HEK293 (cell line): ENCODE results near the gene CD79A.

Experiments used
- CTCF ChIA-PET: fragments of 350-600 bp; formaldehyde crosslinking; extraction: SDS; loops from one replicate; lab custom pipeline; 2021; ENCODE audit warnings: antibody characterized with exemption; lab: Yijun Ruan, JAX
- POLR2A ChIA-PET: fragments of 300-600 bp; formaldehyde crosslinking; extraction: SDS; loops from one replicate; lab custom pipeline; 2020; ENCODE audit warnings: antibody characterized with exemption, inconsistent platforms; lab: Yijun Ruan, JAX
- H3K27ac ChIP-seq: fragments of 200-500 bp; sonication (Bioruptor generic); 2 replicates; pipeline ENCODE4 v1.5.1; 2014; ENCODE audit warnings: low read depth, low read length, control low read depth, inconsistent platforms; ENCODE audit errors: extremely low read depth
- H3K36me3 ChIP-seq, 2 experiments: fragments of 200-500 bp in 1 of 2; sonication (Bioruptor generic) in 1 of 2; 1 replicate in 1 of 2; 2 replicates in 1 of 2; pipeline ENCODE4 v1.5.1; 2014 to 2017; ENCODE audit warnings: inconsistent platforms in 2 of 2, low read length in 2 of 2; ENCODE audit not compliant: control insufficient read depth in 2 of 2, insufficient read depth in 1 of 2
- H3K4me1 ChIP-seq: fragments of 200-500 bp; sonication (Bioruptor generic); 2 replicates; pipeline ENCODE4 v1.5.1; 2014; ENCODE audit warnings: mild to moderate bottlenecking, low read length, inconsistent platforms; ENCODE audit not compliant: control insufficient read depth, insufficient read depth
- H3K4me3 ChIP-seq: 2 replicates; pipeline ENCODE4 v1.5.1; 2011; ENCODE audit warnings: low read depth, mild to moderate bottlenecking, control low read depth, low read length, moderate library complexity
- H3K9me3 ChIP-seq: fragments of 200-500 bp; sonication (Bioruptor generic); 2 replicates; pipeline ENCODE4 v1.5.1; 2014; ENCODE audit warnings: low read depth, low read length, inconsistent platforms; ENCODE audit not compliant: control insufficient read depth, insufficient read depth
- GLI2 ChIP-seq: fragments of 450-650 bp; formaldehyde crosslinking; IDR thresholded peaks from 2 replicates; pipeline ENCODE4; 2017; ENCODE audit warnings: missing biosample characterization, missing genetic modification characterization, low read depth, borderline replicate concordance
- ZBTB48 ChIP-seq: fragments of 450-650 bp; formaldehyde crosslinking; IDR thresholded peaks from 2 replicates; pipeline ENCODE4 v1.5.1; 2016; ENCODE audit warnings: missing biosample characterization, missing genetic modification characterization
- ZFHX2 ChIP-seq: fragments of 450-650 bp; formaldehyde crosslinking; conservative IDR thresholded peaks from 2 replicates; pipeline ENCODE4 v1.5.1; 2016; ENCODE audit warnings: missing biosample characterization, missing genetic modification characterization
- ZNF10 ChIP-seq: fragments of 450-650 bp; formaldehyde crosslinking; IDR thresholded peaks from 2 replicates; pipeline ENCODE4 v1.5.1; 2017; ENCODE audit warnings: missing biosample characterization, missing genetic modification characterization
- ZNF121 ChIP-seq: fragments of 450-650 bp; formaldehyde crosslinking; IDR thresholded peaks from 2 replicates; pipeline ENCODE4 v1.5.1; 2016; ENCODE audit warnings: missing biosample characterization, missing genetic modification characterization
- ZNF324 ChIP-seq: fragments of 450-650 bp; formaldehyde crosslinking; IDR thresholded peaks from 2 replicates; pipeline ENCODE4 v1.5.1; 2016; ENCODE audit warnings: missing biosample characterization, missing genetic modification characterization
- ZNF335 ChIP-seq: fragments of 450-650 bp; formaldehyde crosslinking; conservative IDR thresholded peaks from 2 replicates; pipeline ENCODE4 v1.5.1; 2016; ENCODE audit warnings: missing biosample characterization, missing genetic modification characterization
- ZNF366 ChIP-seq: fragments of 450-650 bp; formaldehyde crosslinking; conservative IDR thresholded peaks from 2 replicates; pipeline ENCODE4 v1.5.1; 2016; ENCODE audit warnings: missing biosample characterization, missing genetic modification characterization
- ZNF391 ChIP-seq: fragments of 450-650 bp; formaldehyde crosslinking; IDR thresholded peaks from 2 replicates; pipeline ENCODE4 v1.5.1; 2016; ENCODE audit warnings: low read depth, missing biosample characterization, missing genetic modification characterization, borderline replicate concordance
- ZNF544 ChIP-seq: fragments of 450-650 bp; formaldehyde crosslinking; IDR thresholded peaks from 2 replicates; pipeline ENCODE4 v1.5.0; 2017; ENCODE audit warnings: missing biosample characterization, missing genetic modification characterization
- ZNF560 ChIP-seq: fragments of 450-650 bp; formaldehyde crosslinking; IDR thresholded peaks from 2 replicates; pipeline ENCODE4 v1.5.1; 2017; ENCODE audit warnings: missing biosample characterization, missing genetic modification characterization, borderline replicate concordance
- ZNF596 ChIP-seq: fragments of 450-650 bp; IDR thresholded peaks from 2 replicates; pipeline ENCODE4 v1.5.0; 2018; ENCODE audit warnings: missing biosample characterization, mild to moderate bottlenecking, missing genetic modification characterization, moderate library complexity
- TF ChIP-seq, protein P1 (sequence below): fragments of 450-650 bp; formaldehyde crosslinking; IDR thresholded peaks from 2 replicates; pipeline ENCODE4 v1.5.1; 2016; ENCODE audit warnings: missing biosample characterization, missing genetic modification characterization
- TF ChIP-seq, protein P2 (sequence below): fragments of 450-650 bp; formaldehyde crosslinking; IDR thresholded peaks from 2 replicates; pipeline ENCODE4; 2016; ENCODE audit warnings: missing biosample characterization, missing genetic modification characterization
- TF ChIP-seq, protein P3 (sequence below): fragments of 450-650 bp; formaldehyde crosslinking; IDR thresholded peaks from 2 replicates; pipeline ENCODE4 v1.5.1; 2016; ENCODE audit warnings: missing biosample characterization, missing genetic modification characterization
- TF ChIP-seq, protein P4 (sequence below): fragments of 450-650 bp; formaldehyde crosslinking; IDR thresholded peaks from 2 replicates; pipeline ENCODE4 v1.5.0; 2017; ENCODE audit warnings: missing biosample characterization, missing genetic modification characterization, borderline replicate concordance
- TF ChIP-seq, protein P5 (sequence below): fragments of 450-650 bp; formaldehyde crosslinking; IDR thresholded peaks from 2 replicates; pipeline ENCODE4 v1.5.1; 2017; ENCODE audit warnings: missing biosample characterization, missing genetic modification characterization

CD79A gene

DNA sequence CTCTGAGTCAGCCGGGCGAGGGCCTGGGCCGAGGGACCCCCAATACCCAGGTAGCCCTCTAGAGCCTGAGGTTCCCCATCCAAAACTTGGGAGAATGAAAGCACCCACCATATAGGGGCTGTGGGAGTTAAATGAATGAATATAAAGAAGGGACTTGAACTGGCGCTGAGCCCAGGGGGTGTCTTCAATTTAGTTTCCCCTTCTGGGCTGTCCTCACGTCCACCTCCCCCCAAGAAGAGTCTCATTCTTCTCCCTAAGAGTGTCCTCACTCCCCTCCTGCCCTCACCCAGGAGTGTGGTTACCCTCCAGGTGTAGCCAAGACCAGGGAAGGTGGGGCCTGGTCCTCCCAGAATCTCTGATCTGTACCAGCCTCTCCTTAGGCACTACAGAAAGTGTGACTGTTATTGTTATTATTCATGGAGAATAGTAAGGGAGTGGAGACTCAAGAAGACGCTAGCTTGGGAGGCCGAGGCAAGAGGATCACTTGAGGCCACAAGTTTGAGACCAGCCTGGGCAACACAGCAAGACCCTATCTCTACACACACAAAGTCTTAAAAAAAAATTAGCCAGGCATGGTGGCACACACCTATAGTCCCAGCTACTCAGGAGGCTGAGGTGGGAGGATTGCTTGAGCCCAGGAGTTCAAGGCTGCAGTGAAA lies 2.7 kb downstream of the CD79A start:
- Histone ChIP-seq H3K36me3 (no peaks in the 10 kb centered on the region), H3K4me1 (peaks cover 4% of the 10 kb centered on the region; the same call in 1 of the 2 replicates)
- TF ChIP-seq ZNF560 (no peak), ZBTB48 (tag by site-specific recombination) (peak; percentile 59; the same call in 1 of the 2 replicates), ZNF121 (tag by site-specific recombination) (peak; percentile 88), ZNF324 (no peak), ZNF10 (tag by site-specific recombination) (no peak)
- TF ChIP-seq, protein P1, sequence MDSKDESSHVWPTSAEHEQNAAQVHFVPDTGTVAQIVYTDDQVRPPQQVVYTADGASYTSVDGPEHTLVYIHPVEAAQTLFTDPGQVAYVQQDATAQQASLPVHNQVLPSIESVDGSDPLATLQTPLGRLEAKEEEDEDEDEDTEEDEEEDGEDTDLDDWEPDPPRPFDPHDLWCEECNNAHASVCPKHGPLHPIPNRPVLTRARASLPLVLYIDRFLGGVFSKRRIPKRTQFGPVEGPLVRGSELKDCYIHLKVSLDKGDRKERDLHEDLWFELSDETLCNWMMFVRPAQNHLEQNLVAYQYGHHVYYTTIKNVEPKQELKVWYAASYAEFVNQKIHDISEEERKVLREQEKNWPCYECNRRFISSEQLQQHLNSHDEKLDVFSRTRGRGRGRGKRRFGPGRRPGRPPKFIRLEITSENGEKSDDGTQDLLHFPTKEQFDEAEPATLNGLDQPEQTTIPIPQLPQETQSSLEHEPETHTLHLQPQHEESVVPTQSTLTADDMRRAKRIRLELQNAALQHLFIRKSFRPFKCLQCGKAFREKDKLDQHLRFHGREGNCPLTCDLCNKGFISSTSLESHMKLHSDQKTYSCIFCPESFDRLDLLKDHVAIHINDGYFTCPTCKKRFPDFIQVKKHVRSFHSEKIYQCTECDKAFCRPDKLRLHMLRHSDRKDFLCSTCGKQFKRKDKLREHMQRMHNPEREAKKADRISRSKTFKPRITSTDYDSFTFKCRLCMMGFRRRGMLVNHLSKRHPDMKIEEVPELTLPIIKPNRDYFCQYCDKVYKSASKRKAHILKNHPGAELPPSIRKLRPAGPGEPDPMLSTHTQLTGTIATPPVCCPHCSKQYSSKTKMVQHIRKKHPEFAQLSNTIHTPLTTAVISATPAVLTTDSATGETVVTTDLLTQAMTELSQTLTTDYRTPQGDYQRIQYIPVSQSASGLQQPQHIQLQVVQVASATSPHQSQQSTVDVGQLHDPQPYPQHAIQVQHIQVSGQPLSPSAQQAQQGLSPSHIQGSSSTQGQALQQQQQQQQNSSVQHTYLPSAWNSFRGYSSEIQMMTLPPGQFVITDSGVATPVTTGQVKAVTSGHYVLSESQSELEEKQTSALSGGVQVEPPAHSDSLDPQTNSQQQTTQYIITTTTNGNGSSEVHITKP = no peak
- TF ChIP-seq, protein P2, sequence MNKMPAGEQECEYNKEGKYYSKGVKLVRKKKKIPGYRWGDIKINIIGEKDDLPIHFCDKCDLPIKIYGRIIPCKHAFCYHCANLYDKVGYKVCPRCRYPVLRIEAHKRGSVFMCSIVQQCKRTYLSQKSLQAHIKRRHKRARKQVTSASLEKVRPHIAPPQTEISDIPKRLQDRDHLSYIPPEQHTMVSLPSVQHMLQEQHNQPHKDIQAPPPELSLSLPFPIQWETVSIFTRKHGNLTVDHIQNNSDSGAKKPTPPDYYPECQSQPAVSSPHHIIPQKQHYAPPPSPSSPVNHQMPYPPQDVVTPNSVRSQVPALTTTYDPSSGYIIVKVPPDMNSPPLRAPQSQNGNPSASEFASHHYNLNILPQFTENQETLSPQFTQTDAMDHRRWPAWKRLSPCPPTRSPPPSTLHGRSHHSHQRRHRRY = no peak
- TF ChIP-seq, all 188 proteins: peak for 2
- Histone ChIP-seq H3K4me3 (no peak overlapping the region), H3K9me3 (no peaks in the 10 kb centered on the region), H3K27ac (no peak overlapping the region)
- ChIA-PET CTCF (interaction anchor here (0.5 to 0.7 kb wide), 3 partner anchors 26 to 56 kb away, joined by 3 to 4 read pairs (median 3); no protein-coding TSS in a partner anchor), POLR2A (interaction anchor here (0.6 to 0.7 kb wide), 2 partner anchors 516 to 590 kb away, joined by 3 to 5 read pairs; no protein-coding TSS in a partner anchor)

DNA sequence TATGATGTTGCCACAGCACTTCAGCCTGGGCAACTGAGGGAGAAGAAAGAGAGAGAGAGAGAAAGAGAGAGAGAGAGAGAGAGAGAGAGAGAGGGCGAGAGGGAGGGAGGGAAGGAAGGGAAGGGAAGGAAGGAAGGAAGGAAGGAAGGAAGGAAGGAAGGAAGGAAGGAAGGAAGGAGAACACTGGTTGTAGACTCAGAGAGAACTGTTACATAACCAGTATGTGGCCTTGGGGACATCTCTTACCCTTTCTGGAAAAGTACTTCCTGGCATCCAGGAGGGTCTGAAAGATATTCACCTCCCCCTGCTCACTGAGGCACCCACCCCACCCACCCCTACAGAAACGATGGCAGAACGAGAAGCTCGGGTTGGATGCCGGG lies 3.2 kb downstream of the CD79A start:
- no peak overlapping the region for H3K27ac ChIP-seq
- ChIA-PET POLR2A (interaction anchor here (0.6 to 0.7 kb wide), 2 partner anchors 516 to 591 kb away, joined by 3 to 5 read pairs; no protein-coding TSS in a partner anchor), CTCF (interaction anchor here (0.5 to 0.7 kb wide), 3 partner anchors 25 to 56 kb away, joined by 3 to 4 read pairs (median 3); no protein-coding TSS in a partner anchor)
- no peaks in the 10 kb centered on the region for H3K9me3 ChIP-seq
- H3K4me1 ChIP-seq = peaks cover 8% of the 10 kb centered on the region; the same call in 1 of the 2 replicates
- TF ChIP-seq GLI2 (tag by site-specific recombination) (no peak), ZNF366 (tag by site-specific recombination) (peak; percentile 97), ZFHX2 (tag by site-specific recombination) (no peak), ZNF544 (tag by site-specific recombination) (no peak), ZNF596 (tag by site-specific recombination) (peak; percentile 85), ZNF391 (no peak), ZNF335 (tag by site-specific recombination) (no peak)
- TF ChIP-seq, protein P3, sequence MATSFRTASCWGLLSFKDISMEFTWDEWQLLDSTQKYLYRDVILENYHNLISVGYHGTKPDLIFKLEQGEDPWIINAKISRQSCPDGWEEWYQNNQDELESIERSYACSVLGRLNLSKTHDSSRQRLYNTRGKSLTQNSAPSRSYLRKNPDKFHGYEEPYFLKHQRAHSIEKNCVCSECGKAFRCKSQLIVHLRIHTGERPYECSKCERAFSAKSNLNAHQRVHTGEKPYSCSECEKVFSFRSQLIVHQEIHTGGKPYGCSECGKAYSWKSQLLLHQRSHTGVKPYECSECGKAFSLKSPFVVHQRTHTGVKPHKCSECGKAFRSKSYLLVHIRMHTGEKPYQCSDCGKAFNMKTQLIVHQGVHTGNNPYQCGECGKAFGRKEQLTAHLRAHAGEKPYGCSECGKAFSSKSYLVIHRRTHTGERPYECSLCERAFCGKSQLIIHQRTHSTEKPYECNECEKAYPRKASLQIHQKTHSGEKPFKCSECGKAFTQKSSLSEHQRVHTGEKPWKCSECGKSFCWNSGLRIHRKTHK (tag by site-specific recombination) = no peak
- TF ChIP-seq, protein P4, sequence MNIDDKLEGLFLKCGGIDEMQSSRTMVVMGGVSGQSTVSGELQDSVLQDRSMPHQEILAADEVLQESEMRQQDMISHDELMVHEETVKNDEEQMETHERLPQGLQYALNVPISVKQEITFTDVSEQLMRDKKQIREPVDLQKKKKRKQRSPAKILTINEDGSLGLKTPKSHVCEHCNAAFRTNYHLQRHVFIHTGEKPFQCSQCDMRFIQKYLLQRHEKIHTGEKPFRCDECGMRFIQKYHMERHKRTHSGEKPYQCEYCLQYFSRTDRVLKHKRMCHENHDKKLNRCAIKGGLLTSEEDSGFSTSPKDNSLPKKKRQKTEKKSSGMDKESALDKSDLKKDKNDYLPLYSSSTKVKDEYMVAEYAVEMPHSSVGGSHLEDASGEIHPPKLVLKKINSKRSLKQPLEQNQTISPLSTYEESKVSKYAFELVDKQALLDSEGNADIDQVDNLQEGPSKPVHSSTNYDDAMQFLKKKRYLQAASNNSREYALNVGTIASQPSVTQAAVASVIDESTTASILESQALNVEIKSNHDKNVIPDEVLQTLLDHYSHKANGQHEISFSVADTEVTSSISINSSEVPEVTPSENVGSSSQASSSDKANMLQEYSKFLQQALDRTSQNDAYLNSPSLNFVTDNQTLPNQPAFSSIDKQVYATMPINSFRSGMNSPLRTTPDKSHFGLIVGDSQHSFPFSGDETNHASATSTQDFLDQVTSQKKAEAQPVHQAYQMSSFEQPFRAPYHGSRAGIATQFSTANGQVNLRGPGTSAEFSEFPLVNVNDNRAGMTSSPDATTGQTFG (tag by site-specific recombination) = peak; percentile 48; the same call in 1 of the 2 replicates
- TF ChIP-seq, protein P5, sequence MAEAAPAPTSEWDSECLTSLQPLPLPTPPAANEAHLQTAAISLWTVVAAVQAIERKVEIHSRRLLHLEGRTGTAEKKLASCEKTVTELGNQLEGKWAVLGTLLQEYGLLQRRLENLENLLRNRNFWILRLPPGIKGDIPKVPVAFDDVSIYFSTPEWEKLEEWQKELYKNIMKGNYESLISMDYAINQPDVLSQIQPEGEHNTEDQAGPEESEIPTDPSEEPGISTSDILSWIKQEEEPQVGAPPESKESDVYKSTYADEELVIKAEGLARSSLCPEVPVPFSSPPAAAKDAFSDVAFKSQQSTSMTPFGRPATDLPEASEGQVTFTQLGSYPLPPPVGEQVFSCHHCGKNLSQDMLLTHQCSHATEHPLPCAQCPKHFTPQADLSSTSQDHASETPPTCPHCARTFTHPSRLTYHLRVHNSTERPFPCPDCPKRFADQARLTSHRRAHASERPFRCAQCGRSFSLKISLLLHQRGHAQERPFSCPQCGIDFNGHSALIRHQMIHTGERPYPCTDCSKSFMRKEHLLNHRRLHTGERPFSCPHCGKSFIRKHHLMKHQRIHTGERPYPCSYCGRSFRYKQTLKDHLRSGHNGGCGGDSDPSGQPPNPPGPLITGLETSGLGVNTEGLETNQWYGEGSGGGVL (tag by site-specific recombination) = 0 out of 2 replicates have a peak, but pooled peaks have one; percentile 9
- H3K36me3 ChIP-seq = peaks cover 0 to under 1% of the 10 kb centered on the region in 2 experiments; a peak in 1 of 3 replicates
- H3K4me3 ChIP-seq = no peak overlapping the region
